Liver (tissue), 2 donors: ENCODE measurements around the gene E2F3.

ENCODE experiments used
- HNF4A ChIP-seq, 2 donors: conservative IDR thresholded peaks; 2 replicates each; pipeline ENCODE4 v1.6.1; 2016; ENCODE audit warnings: antibody characterized with exemption in 2 of 2, mild to moderate bottlenecking in 2 of 2
- JUND ChIP-seq, 2 donors: IDR thresholded peaks; 2 replicates each; pipeline ENCODE4 v1.6.1; 2016; ENCODE audit warnings: antibody characterized with exemption in 2 of 2
- SP1 ChIP-seq: IDR thresholded peaks from 2 replicates; pipeline ENCODE4 v1.6.1; 2018; ENCODE audit warnings: antibody characterized with exemption, mild to moderate bottlenecking
- TAF1 ChIP-seq: conservative IDR thresholded peaks from 2 replicates; pipeline ENCODE4 v1.6.1; 2016; ENCODE audit warnings: antibody characterized with exemption, mild to moderate bottlenecking
- YY1 ChIP-seq: IDR thresholded peaks from 2 replicates; pipeline ENCODE4 v1.6.1; 2016; ENCODE audit warnings: antibody characterized with exemption, mild to moderate bottlenecking
- TF ChIP-seq, protein P1 (sequence below): IDR thresholded peaks from 2 replicates; pipeline ENCODE4 v1.6.1; 2016; ENCODE audit warnings: antibody characterized with exemption
- donor health status: healthy.

DNA sequence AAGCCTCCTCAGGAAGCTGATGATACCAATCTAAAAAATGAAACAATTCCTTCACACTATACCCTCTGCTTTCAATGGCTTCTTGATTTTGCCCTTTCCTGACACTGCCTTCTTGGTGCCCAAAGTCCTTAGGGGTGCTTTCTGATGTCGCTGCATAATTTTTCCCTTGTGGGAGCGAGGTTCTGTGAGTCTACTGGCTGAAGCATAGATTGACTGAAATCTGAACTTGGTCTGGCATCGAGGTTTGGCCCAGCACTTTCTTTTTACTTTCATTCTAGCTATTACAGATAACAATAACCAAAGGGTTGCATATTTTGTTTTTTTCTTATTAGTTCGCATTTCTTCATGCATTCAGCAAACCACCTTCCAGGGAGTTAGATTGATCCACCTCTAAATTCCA lies 65.8 kb downstream of the E2F3 start:
- TF ChIP-seq, protein P1, sequence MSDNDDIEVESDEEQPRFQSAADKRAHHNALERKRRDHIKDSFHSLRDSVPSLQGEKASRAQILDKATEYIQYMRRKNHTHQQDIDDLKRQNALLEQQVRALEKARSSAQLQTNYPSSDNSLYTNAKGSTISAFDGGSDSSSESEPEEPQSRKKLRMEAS = no peak
- no peak for TF ChIP-seq JUND (IDR thresholded peaks at IDR 0.05)
- TF ChIP-seq SP1 = no peak
- no peak for TF ChIP-seq TAF1
- TF ChIP-seq YY1 = no peak
- no peak for TF ChIP-seq HNF4A (conservative IDR thresholded peaks at IDR 0.05)
